Sigmoid colon (tissue), 7 donors: ENCODE data around the gene FERMT2. TPM values are rescaled to one million over a fixed set of nuclear protein-coding genes. Genes with fewer than 3 reads are reported as not detected.
A peak's percentile ranks its signal among the peaks of the same experiment; 100 is the strongest.

ENCODE experiments used
- DNase-seq: peaks from one replicate; pipeline ENCODE4 v3.0.0-alpha.2; 2019
- H3K27ac ChIP-seq, 4 donors: fragments of 200-600 bp; sonication (generic); one replicate each; pipeline ENCODE4 v1.5.1; 2016 to 2019; ENCODE audit warnings: mild to moderate bottlenecking in 1 of 4
- H3K27me3 ChIP-seq, 3 donors: fragments of 200-600 bp; sonication (generic); one replicate each; pipeline ENCODE4 v1.5.1; 2019; ENCODE audit warnings: mild to moderate bottlenecking in 1 of 3
- H3K36me3 ChIP-seq, 4 donors: fragments of 200-600 bp; sonication (generic); one replicate each; pipeline ENCODE4 v1.5.1; 2016 to 2019
- H3K4me1 ChIP-seq, 4 donors: fragments of 200-600 bp; sonication (generic); one replicate each; pipeline ENCODE4 v1.5.1; 2017 to 2019
- H3K4me3 ChIP-seq, 4 donors: fragments of 200-600 bp; sonication (generic); one replicate each; pipeline ENCODE4 v1.5.1; 2017 to 2019; ENCODE audit warnings: mild to moderate bottlenecking in 2 of 4, moderate library complexity in 1 of 4
- H3K9me3 ChIP-seq, 4 donors: fragments of 200-600 bp in 3 of 4; sonication (generic) in 3 of 4; one replicate each; pipeline versions ENCODE4 v1.5.1 to v1.6.1; 2013 to 2019
- EP300 ChIP-seq, 4 donors: sonication (generic); formaldehyde crosslinking; IDR thresholded peaks; one replicate each; pipeline ENCODE4 v1.6.1; 2017; ENCODE audit warnings: antibody characterized with exemption in 4 of 4
- POLR2A ChIP-seq, 2 donors: fragments of 450-650 bp; IDR thresholded peaks; one replicate each; pipeline ENCODE4 v1.6.1; 2016; ENCODE audit warnings: antibody characterized with exemption in 2 of 2, mild to moderate bottlenecking in 2 of 2, moderate library complexity in 2 of 2
- POLR2AphosphoS5 ChIP-seq, 4 donors: sonication (generic); formaldehyde crosslinking; IDR thresholded peaks; one replicate each; pipeline ENCODE4 v1.6.1; 2017; ENCODE audit warnings: antibody characterized with exemption in 4 of 4
- WGBS, 2 donors: extraction: QIAGEN DNeasy Blood & Tissue Kit; methylation state at CpG; one replicate each; pipeline ENCODE4 v1.1.7; 2013; 5-methylcytosine and 5-hydroxymethylcytosine counted together
- intact Hi-C: fragments of 100-400 bp; cut with DNase I; formaldehyde crosslinking; loops from one replicate; pipeline ENCODE4 v1.15.1; 2023
- polyA plus RNA-seq, 3 donors: library from polyadenylated mRNA; stranded (reverse); fragments of 200-250 nt; gene quantifications; one replicate each; pipeline ENCODE4 v1.2.3, GENCODE V29; 2013
- total RNA-seq, 4 donors: library from RNA; depleted of rRNA; stranded (reverse); fragments of >200 nt; gene quantifications; one replicate each; pipeline ENCODE4 v1.1.0, GENCODE V29; 2016
- TF ChIP-seq, protein P1 (sequence below), 4 experiments: fragments of 450-650 bp in 3 of 4; fragments of 200-600 bp in 1 of 4; IDR thresholded peaks; one replicate each; pipeline ENCODE4 v1.5.1; 2016 to 2019; ENCODE audit warnings: antibody characterized with exemption in 4 of 4, mild to moderate bottlenecking in 3 of 4, moderate library complexity in 2 of 4
- donor health status: healthy with polysubstance abuse.
- donor health status: Bipolar disorder and iron deficiency.
- donor health status: healthy.

FERMT2 gene
- total and polyA plus RNA-seq, 7 donors: 3.0 to 317 (median 278) TPM

DNA sequence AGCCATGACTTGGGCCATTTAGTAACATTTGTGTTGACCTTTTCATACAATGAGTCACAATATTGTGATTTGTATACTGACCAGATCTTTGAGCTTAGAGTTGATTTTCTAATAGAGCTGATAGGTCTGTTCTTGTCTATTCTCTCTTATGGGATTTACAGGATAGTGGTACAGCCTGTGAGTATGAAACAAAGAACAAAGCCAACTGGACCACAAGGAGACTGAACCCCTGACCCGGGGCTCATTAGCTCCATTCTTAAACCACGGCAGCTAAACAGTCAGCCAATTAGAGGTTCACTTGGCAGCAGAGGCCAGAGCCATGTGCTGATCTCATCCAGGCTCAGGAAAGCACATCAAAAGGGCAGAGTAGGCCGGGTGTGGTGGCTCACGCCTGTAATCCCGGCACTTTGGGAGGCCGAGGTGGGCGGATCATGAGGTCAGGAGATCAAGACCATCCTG is 100.4 kb downstream of the FERMT2 start:
- Histone ChIP-seq H3K9me3 (no peaks in the 10 kb centered on the region), H3K27ac (no peak overlapping the region), H3K36me3 (peaks cover 0 to 5% (median 0%) of the 10 kb centered on the region in 4 donors), H3K27me3 (no peaks in the 10 kb centered on the region), H3K4me3 (no peak overlapping the region), H3K4me1 (no peaks in the 10 kb centered on the region)
- intact Hi-C loops: no loop called here
- DNase-seq: no peak
- TF ChIP-seq POLR2AphosphoS5 (IDR thresholded peaks at IDR 0.05) (no peak), EP300 (IDR thresholded peaks at IDR 0.05) (no peak), POLR2A (IDR thresholded peaks at IDR 0.05) (no peak)
- TF ChIP-seq, protein P1, sequence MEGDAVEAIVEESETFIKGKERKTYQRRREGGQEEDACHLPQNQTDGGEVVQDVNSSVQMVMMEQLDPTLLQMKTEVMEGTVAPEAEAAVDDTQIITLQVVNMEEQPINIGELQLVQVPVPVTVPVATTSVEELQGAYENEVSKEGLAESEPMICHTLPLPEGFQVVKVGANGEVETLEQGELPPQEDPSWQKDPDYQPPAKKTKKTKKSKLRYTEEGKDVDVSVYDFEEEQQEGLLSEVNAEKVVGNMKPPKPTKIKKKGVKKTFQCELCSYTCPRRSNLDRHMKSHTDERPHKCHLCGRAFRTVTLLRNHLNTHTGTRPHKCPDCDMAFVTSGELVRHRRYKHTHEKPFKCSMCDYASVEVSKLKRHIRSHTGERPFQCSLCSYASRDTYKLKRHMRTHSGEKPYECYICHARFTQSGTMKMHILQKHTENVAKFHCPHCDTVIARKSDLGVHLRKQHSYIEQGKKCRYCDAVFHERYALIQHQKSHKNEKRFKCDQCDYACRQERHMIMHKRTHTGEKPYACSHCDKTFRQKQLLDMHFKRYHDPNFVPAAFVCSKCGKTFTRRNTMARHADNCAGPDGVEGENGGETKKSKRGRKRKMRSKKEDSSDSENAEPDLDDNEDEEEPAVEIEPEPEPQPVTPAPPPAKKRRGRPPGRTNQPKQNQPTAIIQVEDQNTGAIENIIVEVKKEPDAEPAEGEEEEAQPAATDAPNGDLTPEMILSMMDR (IDR thresholded peaks at IDR 0.05): no peak
- WGBS, 2 donors: 78 to 92% methylated on average over 7 of the region's 7 CpGs

DNA sequence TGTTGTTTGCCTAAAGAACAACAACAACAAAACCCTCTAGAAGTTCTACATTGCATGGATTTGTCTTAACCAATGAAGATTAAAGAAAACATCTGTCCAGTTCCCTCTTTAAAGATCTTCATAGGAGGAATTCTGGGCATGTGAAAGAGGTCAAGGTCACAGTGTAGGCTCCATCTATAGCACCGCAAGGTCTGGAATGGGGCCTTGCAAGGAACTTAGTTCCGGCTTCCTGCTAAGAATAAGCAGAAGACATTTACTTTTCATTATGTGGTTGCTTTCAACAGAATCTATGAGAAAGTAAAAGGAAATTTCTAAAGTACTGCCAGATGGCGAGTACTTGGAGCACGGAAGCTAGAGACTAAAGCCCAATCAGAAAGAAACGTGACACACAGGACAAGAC is 102.2 kb downstream of the FERMT2 start:
- peaks cover 0 to 14% (median 13%) of the 10 kb centered on the region in 4 donors for H3K4me1 ChIP-seq
- no peaks in the 10 kb centered on the region for H3K36me3 ChIP-seq
- TF ChIP-seq, protein P1 (IDR thresholded peaks at IDR 0.05): no peak
- no peak for TF ChIP-seq POLR2AphosphoS5 (IDR thresholded peaks at IDR 0.05)
- TF ChIP-seq POLR2A (IDR thresholded peaks at IDR 0.05): no peak
- TF ChIP-seq EP300 (IDR thresholded peaks at IDR 0.05): no peak
- H3K9me3 ChIP-seq: no peaks in the 10 kb centered on the region
- WGBS, 2 donors: 86 to 90% methylated on average over 5 of the region's 5 CpGs
- H3K27ac ChIP-seq: no peak overlapping the region
- no peak overlapping the region for H3K4me3 ChIP-seq
- no peaks in the 10 kb centered on the region for H3K27me3 ChIP-seq
- DNase-seq: no peak
- intact Hi-C loops: no loop called here

DNA sequence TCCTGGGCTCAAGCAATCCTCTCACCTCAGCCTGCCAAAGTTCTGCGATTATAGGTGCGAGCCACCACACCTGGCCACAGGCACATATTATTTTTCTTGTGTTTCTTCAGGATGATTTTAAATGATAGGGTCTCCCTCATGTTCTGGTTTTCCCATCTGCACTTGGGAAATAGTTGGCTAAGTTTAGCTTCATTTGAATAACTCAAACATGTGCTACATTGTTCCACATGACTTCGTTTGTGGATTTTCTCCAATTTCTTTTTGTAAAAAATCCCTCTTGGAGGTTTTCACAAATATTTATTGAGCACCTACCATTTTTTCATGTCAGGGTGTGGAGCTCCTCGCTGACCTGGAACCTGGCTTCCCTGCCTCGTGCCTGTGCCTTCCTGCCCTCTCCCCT is 104.3 kb downstream of the FERMT2 start:
- H3K27me3 ChIP-seq: no peaks in the 10 kb centered on the region
- intact Hi-C loops: no loop called here
- 70 to 80% methylated on average over 5 of the region's 5 CpGs for WGBS, 2 donors
- DNase-seq: no peak
- TF ChIP-seq POLR2AphosphoS5 (IDR thresholded peaks at IDR 0.05) (no peak), EP300 (IDR thresholded peaks at IDR 0.05) (no peak), POLR2A (IDR thresholded peaks at IDR 0.05) (no peak)
- TF ChIP-seq, protein P1 (IDR thresholded peaks at IDR 0.05): no peak
- peaks cover 0 to 14% (median 13%) of the 10 kb centered on the region in 4 donors for H3K4me1 ChIP-seq
- no peaks in the 10 kb centered on the region for H3K36me3 ChIP-seq
- H3K4me3 ChIP-seq: no peak overlapping the region
- no peaks in the 10 kb centered on the region for H3K9me3 ChIP-seq
- no peak overlapping the region for H3K27ac ChIP-seq

GRCh38 chr14:52845081-52845480 is 105.8 kb downstream of the FERMT2 start:
- H3K9me3 ChIP-seq: no peaks in the 10 kb centered on the region
- H3K27ac ChIP-seq: peak overlapping the region; percentile 36 to 78 (median 67)
- no peaks in the 10 kb centered on the region for H3K36me3 ChIP-seq
- no peaks in the 10 kb centered on the region for H3K27me3 ChIP-seq
- 83% methylated on average over 5 of the region's 5 CpGs for WGBS, 2 donors
- TF ChIP-seq EP300 (IDR thresholded peaks at IDR 0.05) (no peak), POLR2AphosphoS5 (IDR thresholded peaks at IDR 0.05) (no peak), POLR2A (IDR thresholded peaks at IDR 0.05) (no peak)
- TF ChIP-seq, protein P1 (IDR thresholded peaks at IDR 0.05): no peak
- H3K4me1 ChIP-seq: peaks cover 0 to 23% (median 22%) of the 10 kb centered on the region in 4 donors
- H3K4me3 ChIP-seq: no peak overlapping the region
- no peak for DNase-seq
- intact Hi-C loops: no loop called here
